WTC11 (cell line): ENCODE measurements around the gene LIX1L.

Experiments
- CTCF ChIP-seq: fragments of 200-600 bp; IDR thresholded peaks from 2 replicates; pipeline ENCODE4 v1.8.0; 2022; ENCODE audit warnings: antibody characterized with exemption
- E2F1 ChIP-seq: sonication (generic); formaldehyde crosslinking; IDR thresholded peaks from 2 replicates; pipeline ENCODE4 v1.8.0; 2022; ENCODE audit warnings: mild to moderate bottlenecking, missing genetic modification reagents
- E2F5 ChIP-seq: sonication (generic); formaldehyde crosslinking; IDR thresholded peaks from 2 replicates; pipeline ENCODE4 v1.8.1; 2022; ENCODE audit warnings: mild to moderate bottlenecking, moderate library complexity, missing genetic modification reagents
- ESRRA ChIP-seq: sonication (generic); formaldehyde crosslinking; IDR thresholded peaks from 2 replicates; pipeline ENCODE4 v1.8.1; 2022; ENCODE audit warnings: mild to moderate bottlenecking, missing genetic modification reagents, borderline replicate concordance
- HMGXB4 ChIP-seq: sonication (generic); formaldehyde crosslinking; IDR thresholded peaks from 2 replicates; pipeline ENCODE4 v1.8.1; 2023; ENCODE audit warnings: mild to moderate bottlenecking, moderate library complexity, missing genetic modification reagents
- JAZF1 ChIP-seq: fragments of 250-450 bp; sonication (Bioruptor Pico); IDR thresholded peaks from 2 replicates; pipeline ENCODE4 v1.9.0; 2021; ENCODE audit warnings: moderate library complexity, mild to moderate bottlenecking, inconsistent platforms
- JUN ChIP-seq: sonication (generic); formaldehyde crosslinking; IDR thresholded peaks from 2 replicates; pipeline ENCODE4 v1.8.0; 2023; ENCODE audit warnings: mild to moderate bottlenecking, missing genetic modification reagents
- MYBL2 ChIP-seq: sonication (generic); formaldehyde crosslinking; IDR thresholded peaks from 2 replicates; pipeline ENCODE4 v1.8.1; 2023; ENCODE audit warnings: mild to moderate bottlenecking, moderate library complexity, missing genetic modification reagents
- NFYB ChIP-seq: sonication (generic); formaldehyde crosslinking; conservative IDR thresholded peaks from 2 replicates; pipeline ENCODE4 v1.8.0; 2022; ENCODE audit warnings: low read depth, missing genetic modification reagents
- PREB ChIP-seq: sonication (generic); formaldehyde crosslinking; IDR thresholded peaks from 2 replicates; pipeline ENCODE4 v1.8.1; 2022; ENCODE audit warnings: mild to moderate bottlenecking, missing genetic modification reagents, moderate library complexity, borderline replicate concordance
- ZNF121 ChIP-seq: sonication (generic); formaldehyde crosslinking; IDR thresholded peaks from 2 replicates; pipeline ENCODE4 v1.8.0; 2023; ENCODE audit warnings: missing genetic modification reagents
- ZNF232 ChIP-seq: sonication (generic); formaldehyde crosslinking; IDR thresholded peaks from 2 replicates; pipeline ENCODE4 v1.8.0; 2022; ENCODE audit warnings: mild to moderate bottlenecking, missing genetic modification reagents
- ZNF263 ChIP-seq: sonication (generic); formaldehyde crosslinking; IDR thresholded peaks from 2 replicates; pipeline ENCODE4 v1.8.1; 2022; ENCODE audit warnings: low read depth, mild to moderate bottlenecking, moderate library complexity, missing genetic modification reagents
- ZNF281 ChIP-seq: sonication (generic); formaldehyde crosslinking; IDR thresholded peaks from 2 replicates; pipeline ENCODE4 v1.8.0; 2023; ENCODE audit warnings: mild to moderate bottlenecking, missing genetic modification reagents

GRCh38 chr1:145965119-145965744, 7.4 kb upstream of the LIX1L start:
- TF ChIP-seq HMGXB4 (CRISPR knock-in tag) (no peak), CTCF (no peak), E2F5 (CRISPR knock-in tag) (no peak), ZNF263 (CRISPR knock-in tag) (no peak), ESRRA (no peak), ZNF121 (CRISPR knock-in tag) (no peak), E2F1 (CRISPR knock-in tag) (no peak), JAZF1 (CRISPR knock-in tag) (no peak), MYBL2 (CRISPR knock-in tag) (no peak), NFYB (CRISPR knock-in tag) (no peak), ZNF281 (CRISPR knock-in tag) (no peak), PREB (no peak), ZNF232 (CRISPR knock-in tag) (no peak), JUN (CRISPR knock-in tag) (no peak)
